A549 (cell line): ENCODE measurements around the gene TBX18. TPM values are rescaled to one million over a fixed set of nuclear protein-coding genes. Genes with fewer than 3 reads are reported as not detected.

Experiments
- ATAC-seq, 2 experiments: fragments of 200-7000 bp in 1 of 2; fragments of >200 bp in 1 of 2; cut with Nextera tagmentation in 1 of 2; cut with Tn5 transposase in 1 of 2; 3 replicates each; pipeline versions ENCODE4 v1.8.0 to v1.9.1; 2018 to 2020; ENCODE audit warnings: mild to moderate bottlenecking in 1 of 2, moderate library complexity in 1 of 2
- CTCF ChIA-PET: fragments of 300-600 bp; sonication (Branson Sonifier 250); formaldehyde crosslinking; extraction: SDS; loops from one replicate; lab custom pipeline; 2021; ENCODE audit warnings: antibody characterized with exemption, inconsistent platforms; lab: Yijun Ruan, JAX
- POLR2A ChIA-PET: fragments of 350-600 bp; formaldehyde crosslinking; extraction: SDS; loops from one replicate; lab custom pipeline; 2021; ENCODE audit warnings: antibody characterized with exemption, inconsistent platforms; lab: Yijun Ruan, JAX
- DNase-seq, 2 experiments: peaks; one replicate each; pipeline versions ENCODE4 v3.0.0 to v3.0.0-alpha.2; 2011 to 2016; ENCODE audit warnings: low read depth in 1 of 2, low spot score in 1 of 2
- FAIRE-seq: peaks from 2 replicates; lab custom pipeline; 2011; peaks lifted over from hg19 to GRCh38; lab: Jason Lieb, UNC
- H3K27ac ChIP-seq, 2 experiments: fragments of >200 bp; sonication (Bioruptor Twin); formaldehyde crosslinking; 3 replicates each; pipeline ENCODE4 v1.5.1; 2016 to 2017
- H3K4me1 ChIP-seq: fragments of >200 bp; sonication (Bioruptor Twin); formaldehyde crosslinking; 3 replicates; pipeline ENCODE4 v1.6.1; 2016
- H3K4me2 ChIP-seq: fragments of >200 bp; sonication (Bioruptor Twin); formaldehyde crosslinking; 3 replicates; pipeline ENCODE4 v1.6.1; 2016
- H3K4me3 ChIP-seq: fragments of >200 bp; sonication (Bioruptor Twin); formaldehyde crosslinking; 3 replicates; pipeline ENCODE4 v1.5.1; 2016
- H3K9me3 ChIP-seq: fragments of >200 bp; sonication (Bioruptor Twin); formaldehyde crosslinking; 3 replicates; pipeline ENCODE4 v1.6.1; 2016
- ATOH8 ChIP-seq: fragments of 250-450 bp; sonication (Bioruptor Pico); IDR thresholded peaks from 2 replicates; pipeline ENCODE4 v1.5.0; 2020; ENCODE audit warnings: low read depth, mild to moderate bottlenecking, moderate library complexity
- CBX8 ChIP-seq: fragments of 200-600 bp; sonication (generic); IDR thresholded peaks from 2 replicates; pipeline ENCODE4 v1.6.1; 2016
- ELK1 ChIP-seq: fragments of 150-350 bp; IDR thresholded peaks from 2 replicates; pipeline ENCODE4 v1.6.1; 2014; ENCODE audit warnings: low read depth, mild to moderate bottlenecking, low read length
- EP300 ChIP-seq, 2 experiments: fragments of >200 bp; sonication (Bioruptor Twin); formaldehyde crosslinking; IDR thresholded peaks; 2 replicates in 1 of 2; 3 replicates in 1 of 2; pipeline ENCODE4 v1.6.1; 2016 to 2017
- ESRRA ChIP-seq: fragments of 150-350 bp; IDR thresholded peaks from 2 replicates; pipeline ENCODE4 v1.6.1; 2014; ENCODE audit warnings: mild to moderate bottlenecking, low read length, borderline replicate concordance
- FOSL2 ChIP-seq, 2 experiments: fragments of 450-650 bp in 1 of 2; fragments of >200 bp in 1 of 2; sonication (Bioruptor Twin) in 1 of 2; formaldehyde crosslinking; IDR thresholded peaks; 2 replicates each; pipeline versions ENCODE4 v1.5.0 to v1.6.1; 2016 to 2020; ENCODE audit warnings: mild to moderate bottlenecking in 1 of 2, moderate library complexity in 1 of 2
- GATA3 ChIP-seq: IDR thresholded peaks from 2 replicates; pipeline ENCODE4 v1.6.1; 2012; ENCODE audit warnings: borderline replicate concordance
- HDAC2 ChIP-seq: fragments of 200-600 bp; sonication (generic); IDR thresholded peaks from 2 replicates; pipeline ENCODE4 v1.6.1; 2016
- HES2 ChIP-seq: fragments of >200 bp; sonication (Bioruptor Twin); formaldehyde crosslinking; IDR thresholded peaks from 2 replicates; pipeline ENCODE4 v1.6.1; 2016
- HEYL ChIP-seq: fragments of 250-450 bp; sonication (Bioruptor Pico); IDR thresholded peaks from 2 replicates; pipeline ENCODE4 v1.8.0; 2021; ENCODE audit warnings: mild to moderate bottlenecking, moderate library complexity
- HMGXB4 ChIP-seq: fragments of 250-450 bp; sonication (Bioruptor Pico); IDR thresholded peaks from 2 replicates; pipeline ENCODE4 v1.5.0; 2021; ENCODE audit warnings: mild to moderate bottlenecking, moderate library complexity, borderline replicate concordance
- HOXB5 ChIP-seq: fragments of 250-450 bp; sonication (Bioruptor Pico); IDR thresholded peaks from 2 replicates; pipeline ENCODE4 v1.5.0; 2020; ENCODE audit warnings: mild to moderate bottlenecking, moderate library complexity
- JUNB ChIP-seq: fragments of >200 bp; sonication (Bioruptor Twin); formaldehyde crosslinking; IDR thresholded peaks from 2 replicates; pipeline ENCODE4 v1.6.1; 2016
- MYC ChIP-seq: IDR thresholded peaks from 2 replicates; pipeline ENCODE4 v1.6.1; 2012; ENCODE audit warnings: mild to moderate bottlenecking, inconsistent platforms, low read length, improper control_type of control experiment, borderline replicate concordance
- RAD21 ChIP-seq, 2 experiments: fragments of >200 bp in 1 of 2; sonication (Bioruptor Twin) in 1 of 2; formaldehyde crosslinking in 1 of 2; IDR thresholded peaks in 1 of 2; conservative IDR thresholded peaks in 1 of 2; 2 replicates in 1 of 2; 3 replicates in 1 of 2; pipeline ENCODE4 v1.6.1; 2012 to 2018; ENCODE audit warnings: inconsistent platforms in 1 of 2
- RARB ChIP-seq: fragments of 250-450 bp; sonication (Bioruptor Pico); IDR thresholded peaks from 2 replicates; pipeline ENCODE4 v1.8.0; 2021; ENCODE audit warnings: mild to moderate bottlenecking, moderate library complexity
- RFX5 ChIP-seq: fragments of 450-650 bp; IDR thresholded peaks from 2 replicates; pipeline ENCODE4 v1.7.1; 2014; ENCODE audit warnings: antibody characterized with exemption, mild to moderate bottlenecking, moderate library complexity
- TFCP2L1 ChIP-seq: fragments of 250-450 bp; sonication (Bioruptor Pico); IDR thresholded peaks from 2 replicates; pipeline ENCODE4 v1.5.0; 2021; ENCODE audit warnings: mild to moderate bottlenecking
- TP53 ChIP-seq: fragments of 250-450 bp; sonication (Bioruptor Pico); IDR thresholded peaks from 2 replicates; pipeline ENCODE4 v1.5.0; 2021; ENCODE audit warnings: mild to moderate bottlenecking, moderate library complexity
- ZC3H11A ChIP-seq: fragments of 450-650 bp; IDR thresholded peaks from 2 replicates; pipeline ENCODE4 v1.6.1; 2014; ENCODE audit warnings: antibody characterized with exemption, mild to moderate bottlenecking
- whole genome bisulfite sequencing: methylation state at CpG from one replicate; pipeline ENCODE4 v1.1.6; 2017; ENCODE audit errors: missing lambda C conversion rate; 5-methylcytosine and 5-hydroxymethylcytosine counted together
- polyA plus RNA-seq, 4 experiments: library from polyadenylated mRNA; depleted of rRNA in 3 of 4; stranded (reverse); fragments of >200 nt; fragmentation: RNase III in 1 of 4; extraction: RNeasy Plus Mini Kit Qiagen cat#74134 plus additional on column Dnase treatment in 1 of 4; gene quantifications; 2 replicates in 3 of 4; 3 replicates in 1 of 4; pipeline ENCODE4 v1.2.3, GENCODE V29; 2011 to 2017

TBX18 gene
- polyA plus RNA-seq, 2 of the 4 experiments (the other 2 are of a cell fraction) = 20.8 to 67.4 TPM

GRCh38 chr6:84652356-84653026 is 111.9 kb downstream of the TBX18 start:
- CTCF ChIA-PET = interaction anchor here (0.8 kb wide), 1 partner anchor 224 kb away, joined by 3 read pairs; no protein-coding TSS in a partner anchor
- 31% methylated on average over 3 of the region's 3 CpGs for WGBS
- ATAC-seq (peak; percentile 34 to 76; a peak in 3 of 6 replicates), FAIRE-seq (no peak)
- H3K4me2 ChIP-seq = peak overlapping the region; percentile 57
- no peaks in the 10 kb centered on the region for H3K9me3 ChIP-seq
- H3K27ac ChIP-seq = peak overlapping the region in 1 of 2 experiments; percentile 47; a peak in 1 of 6 replicates
- TF ChIP-seq TFCP2L1 (no peak), FOSL2 (IDR thresholded peaks at IDR 0.05) (0 out of 2 replicates have a peak, but pooled peaks have one; percentile 11), FOSL2 (CRISPR knock-in tag; IDR thresholded peaks at IDR 0.05) (peak; percentile 31; the same call in 1 of the 2 replicates), GATA3 (peak; percentile 43; the same call in 1 of the 2 replicates), JUNB (peak; percentile 36; the same call in 1 of the 2 replicates)
- TF ChIP-seq, all 56 proteins: peak for 3
- POLR2A ChIA-PET = no interaction called here
- H3K4me1 ChIP-seq = peaks cover 16% of the 10 kb centered on the region
- H3K4me3 ChIP-seq = no peak overlapping the region
- peak; percentile 2 to 27 for DNase-seq

- no peak for ATAC-seq
- H3K27ac ChIP-seq = peak overlapping the region in 1 of 2 experiments; percentile 47; a peak in 2 of 6 replicates
- H3K9me3 ChIP-seq = no peaks in the 10 kb centered on the region
- POLR2A ChIA-PET = no interaction called here
- TF ChIP-seq ZC3H11A (no peak), CBX8 (no peak), RFX5 (no peak), HES2 (no peak), ATOH8 (CRISPR knock-in tag) (no peak), HDAC2 (no peak), MYC (no peak), ELK1 (no peak), RARB (CRISPR knock-in tag) (no peak), HOXB5 (CRISPR knock-in tag) (no peak), HMGXB4 (no peak)
- TF ChIP-seq, all 56 proteins: peak for 0
- DNase-seq = no peak
- FAIRE-seq = no peak
- WGBS = 25% methylated on average over 1 of the region's 1 CpG
- Histone ChIP-seq H3K4me3 (no peak overlapping the region), H3K4me2 (peak overlapping the region; percentile 57; the same call in 2 of the 3 replicates), H3K4me1 (peaks cover 16% of the 10 kb centered on the region)
- CTCF ChIA-PET = interaction anchor here (0.8 kb wide), 1 partner anchor 223 kb away, joined by 3 read pairs; no protein-coding TSS in a partner anchor
These were observed 112.8 kb downstream of the TBX18 start for GRCh38 chr6:84651583-84651982.

GRCh38 chr6:84648444-84648843 is 116.0 kb downstream of the TBX18 start:
- Histone ChIP-seq H3K9me3 (no peaks in the 10 kb centered on the region), H3K27ac (no peak overlapping the region), H3K4me2 (no peak overlapping the region), H3K4me1 (peaks cover 43% of the 10 kb centered on the region), H3K4me3 (no peak overlapping the region)
- CTCF ChIA-PET = no interaction called here
- TF ChIP-seq HEYL (CRISPR knock-in tag) (no peak), HES2 (no peak), ATOH8 (CRISPR knock-in tag) (no peak), RAD21 (conservative IDR thresholded peaks at IDR 0.05 in 1 of 2, IDR thresholded peaks at IDR 0.05 in 1 of 2) (no peak), ESRRA (no peak), EP300 (IDR thresholded peaks at IDR 0.05) (no peak), TP53 (CRISPR knock-in tag) (no peak), CBX8 (no peak)
- POLR2A ChIA-PET = no interaction called here
- ATAC-seq (no peak), DNase-seq (no peak), FAIRE-seq (no peak)
